NAMALWA (cell line): Measurements from ENCODE around the gene TOPAZ1.

Source experiments
- DNase-seq: peaks from one replicate; pipeline ENCODE4 v3.0.0-alpha.2; 2015; ENCODE audit warnings: low spot score

Gene TOPAZ1

GRCh38 chr3:44241706-44242105 is at the start of gene TOPAZ1:
TOPAZ1 (plus strand) TSS chr3:44241886; CDS start chr3:44242054, 168 bp downstream.
- DNase-seq = no peak

- peak; percentile 74 for DNase-seq
These were observed 43.1 kb upstream of the TOPAZ1 start for GRCh38 chr3:44198284-44199269.

- DNase-seq = no peak
These were observed 35.4 kb upstream of the TOPAZ1 start for GRCh38 chr3:44206261-44206660.

- DNase-seq = no peak
These were observed 34.6 kb upstream of the TOPAZ1 start for GRCh38 chr3:44206862-44207652.

- no peak for DNase-seq
These were observed 33.6 kb upstream of the TOPAZ1 start for GRCh38 chr3:44208086-44208485.

GRCh38 chr3:44208568-44208967 is 33.1 kb upstream of the TOPAZ1 start:
- no peak for DNase-seq

GRCh38 chr3:44210967-44211366 is 30.7 kb upstream of the TOPAZ1 start:
- DNase-seq = no peak

DNA sequence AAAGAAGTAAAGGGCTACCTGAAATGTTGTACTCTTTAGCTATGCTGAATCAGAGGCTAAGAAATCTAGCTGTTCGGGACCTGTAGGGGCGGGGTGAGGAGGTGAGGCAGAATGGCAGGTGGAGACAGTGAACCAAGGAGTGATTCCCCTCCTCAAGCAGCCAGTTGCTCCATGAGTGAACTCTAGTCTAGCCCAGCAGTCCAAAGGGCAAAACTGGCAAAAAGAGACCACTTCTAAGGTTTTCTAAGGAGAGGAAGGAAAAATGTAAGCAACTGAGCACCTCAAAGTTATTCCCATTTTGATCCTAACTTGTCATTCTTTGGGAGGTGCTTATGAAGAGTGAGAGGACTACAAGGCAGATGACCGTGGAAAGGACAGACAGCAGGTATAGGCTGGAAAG is 19.3 kb upstream of the TOPAZ1 start:
- no peak for DNase-seq

GRCh38 chr3:44223299-44223698 is 18.4 kb upstream of the TOPAZ1 start:
- no peak for DNase-seq

DNA sequence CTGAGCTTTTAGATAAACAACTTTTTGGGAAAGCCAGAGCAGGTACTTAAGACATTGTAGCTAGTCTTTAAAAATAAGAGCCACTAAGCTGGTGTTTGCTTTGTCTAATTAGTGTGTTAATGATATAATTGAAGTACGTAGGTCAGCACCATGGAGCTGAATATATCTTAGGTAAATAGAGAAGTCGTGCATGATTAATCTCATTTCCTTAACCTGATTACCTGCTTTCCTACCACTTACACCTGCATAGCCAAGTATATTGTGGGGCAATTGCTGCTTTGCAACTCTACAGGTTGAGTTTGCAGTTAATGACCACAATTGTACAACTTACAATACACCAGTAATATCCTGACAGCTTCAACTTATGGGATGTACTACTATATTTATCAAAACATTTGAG is 17.6 kb upstream of the TOPAZ1 start:
- DNase-seq = no peak

GRCh38 chr3:44226573-44226972 is 15.1 kb upstream of the TOPAZ1 start:
- DNase-seq = no peak

- DNase-seq = no peak
These were observed 14.1 kb upstream of the TOPAZ1 start for GRCh38 chr3:44227632-44228031.

DNA sequence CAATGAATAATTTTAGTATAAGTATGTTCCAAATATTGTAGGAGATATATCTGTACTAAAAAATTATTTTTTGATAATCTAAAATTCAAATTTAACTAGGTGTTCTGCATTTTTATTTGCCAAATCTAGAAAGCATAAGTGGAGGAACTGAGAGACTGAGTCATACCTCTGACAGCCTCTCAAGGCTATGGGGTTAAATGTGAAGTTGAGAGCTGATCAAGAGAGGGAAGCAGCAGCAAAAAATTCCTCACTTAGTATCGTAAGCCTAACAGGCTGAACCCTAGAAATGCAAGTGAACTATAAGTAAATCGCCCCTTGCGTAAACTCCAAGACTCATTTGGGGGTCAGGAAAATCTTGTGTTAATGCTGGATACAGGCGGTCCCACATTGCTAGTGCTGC is 12.8 kb upstream of the TOPAZ1 start:
- DNase-seq = no peak

DNA sequence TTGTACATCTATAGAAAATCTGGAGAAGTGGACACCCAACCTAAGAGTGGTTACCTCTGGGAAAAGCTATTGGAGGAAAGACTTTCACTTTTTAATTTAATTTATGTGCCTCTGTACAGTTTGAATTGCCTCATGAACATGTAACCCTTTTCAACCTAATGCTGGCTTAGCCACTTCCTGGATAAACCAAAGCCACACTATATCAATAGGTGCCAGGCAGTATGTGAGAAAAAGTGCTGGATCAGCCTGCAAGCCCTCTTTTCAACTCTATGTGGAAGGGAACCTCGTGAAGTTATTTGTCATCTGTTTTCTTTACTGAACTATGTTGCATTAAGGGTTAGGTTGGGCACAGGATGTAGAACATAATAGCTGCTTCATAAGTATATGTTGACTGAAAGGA is 9.3 kb upstream of the TOPAZ1 start:
- no peak for DNase-seq

- DNase-seq = no peak
These were observed 6.9 kb upstream of the TOPAZ1 start for GRCh38 chr3:44234648-44235268.

- peak; percentile 69 for DNase-seq
These were observed 5.8 kb upstream of the TOPAZ1 start for GRCh38 chr3:44235604-44236484.

DNA sequence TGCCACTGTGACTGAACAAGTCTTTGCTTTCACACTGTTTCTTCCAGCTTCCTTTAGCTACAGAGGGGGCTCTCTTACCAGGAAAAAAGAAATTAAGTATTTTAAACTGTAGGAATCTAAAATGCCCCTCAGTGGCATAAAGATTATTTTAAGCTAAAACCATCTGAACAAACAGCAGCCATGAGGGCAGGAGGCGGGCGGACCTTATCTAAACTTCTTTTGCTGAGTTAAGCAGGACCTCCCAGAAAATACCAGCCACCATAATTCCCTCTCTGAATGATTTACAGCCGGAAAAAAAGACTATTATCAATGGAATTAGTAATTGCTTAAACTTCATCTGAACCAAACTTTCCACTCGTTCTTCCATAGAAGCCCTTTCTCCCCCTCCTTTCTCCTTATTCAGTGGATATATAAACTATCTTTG is 5.2 kb upstream of the TOPAZ1 start:
- DNase-seq = no peak

DNA sequence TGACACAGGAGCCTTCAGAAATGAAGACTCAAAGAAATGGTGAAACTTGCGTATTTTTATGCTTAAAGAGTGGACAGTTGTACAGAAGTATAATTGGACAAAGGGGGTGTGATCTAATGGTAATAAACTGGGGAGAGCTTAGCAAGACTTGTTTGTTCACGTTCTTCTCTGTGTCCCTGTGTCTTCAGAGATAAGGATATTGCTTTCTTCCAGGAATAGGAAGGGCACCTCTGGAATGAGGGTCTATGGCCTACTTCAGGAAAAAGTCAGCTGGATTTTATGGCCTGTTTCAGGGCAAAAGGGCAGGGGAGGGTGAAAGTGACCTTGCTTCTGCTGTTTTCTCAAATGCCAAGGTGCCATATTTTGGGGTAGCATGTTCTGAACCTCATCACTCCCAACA is 4.5 kb upstream of the TOPAZ1 start:
- DNase-seq = no peak

DNA sequence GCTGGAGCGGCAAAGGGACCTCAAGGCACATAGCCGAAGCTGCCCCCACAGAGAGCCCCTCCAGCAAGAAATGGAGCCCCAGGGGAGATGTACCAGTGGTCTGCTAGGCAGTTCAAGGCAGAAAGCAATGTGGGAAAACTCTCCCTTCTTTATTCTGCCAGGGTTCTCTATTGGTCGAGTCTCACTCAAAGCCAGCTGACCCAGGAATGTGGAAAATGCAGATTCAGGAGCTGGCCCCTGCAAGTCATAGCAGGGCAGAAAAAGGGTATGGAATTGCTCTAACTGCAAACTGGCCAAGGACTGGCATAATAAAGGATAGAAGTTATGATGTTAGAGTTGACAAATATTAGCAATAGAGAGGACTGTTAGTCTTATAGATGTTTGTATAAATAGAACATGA is 4.0 kb upstream of the TOPAZ1 start:
- DNase-seq = no peak

DNA sequence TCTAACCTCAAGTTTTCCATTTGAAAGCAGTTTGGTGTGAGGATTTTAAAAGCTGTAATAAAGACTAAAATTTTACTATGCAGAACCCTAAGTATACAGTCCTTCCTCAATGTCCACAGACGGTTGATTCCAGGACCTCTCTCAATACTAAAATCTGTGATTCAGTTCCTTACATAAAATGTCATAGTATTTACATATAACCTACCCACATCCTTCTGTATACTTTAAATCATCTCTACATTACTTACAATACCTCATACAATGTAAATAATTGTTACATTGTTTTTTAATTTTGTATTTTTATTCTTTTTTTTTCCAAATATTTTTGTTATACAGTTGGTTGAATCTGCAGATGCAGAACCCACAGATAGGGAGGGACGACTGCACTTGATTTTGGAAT is 2.8 kb upstream of the TOPAZ1 start:
- no peak for DNase-seq

GRCh38 chr3:44240061-44240460 is 1.6 kb upstream of the TOPAZ1 start:
- DNase-seq = no peak

- no peak for DNase-seq
These were observed 1.0 kb downstream of the TOPAZ1 start for GRCh38 chr3:44242721-44243120.
